ENCODE data around the gene AXIN2. TPM values are rescaled to one million over a fixed set of nuclear protein-coding genes. Genes with fewer than 3 reads are reported as not detected.
"Not testable (repeated sequence)": the region's sequence is repeated elsewhere in the genome, so short reads cannot be mapped to it uniquely, and the experiment has no call there.

AXIN2 gene
- total RNA-seq, 1 donor: under 0.01 TPM

- DNase-seq (ENCODE audit: low read depth in 2 of 3, low spot score in 2 of 3): no peak
Measured at GRCh38 chr17:65523853-65524664, 37.4 kb downstream of the AXIN2 start.

- no peak for DNase-seq (ENCODE audit: low read depth in 2 of 3, low spot score in 2 of 3)
Measured at GRCh38 chr17:65523411-65523810, 38.0 kb downstream of the AXIN2 start.

- DNase-seq (ENCODE audit: low read depth in 2 of 3, low spot score in 2 of 3): no peak
Measured at GRCh38 chr17:65522751-65523404, 38.6 kb downstream of the AXIN2 start.

- no peak for DNase-seq (ENCODE audit: low read depth in 2 of 3, low spot score in 2 of 3)
Measured at GRCh38 chr17:65519462-65519861, 42.0 kb downstream of the AXIN2 start.

GRCh38 chr17:65518256-65518655, 43.2 kb downstream of the AXIN2 start:
- DNase-seq (ENCODE audit: low read depth in 2 of 3, low spot score in 2 of 3): no peak

GRCh38 chr17:65515959-65516948, 45.2 kb downstream of the AXIN2 start:
- no peak for DNase-seq (ENCODE audit: low read depth in 2 of 3, low spot score in 2 of 3)

- no peak for DNase-seq (ENCODE audit: low read depth in 2 of 3, low spot score in 2 of 3)
Measured at GRCh38 chr17:65515512-65515911, 45.9 kb downstream of the AXIN2 start.

- DNase-seq (ENCODE audit: low read depth in 2 of 3, low spot score in 2 of 3): no peak
Measured at GRCh38 chr17:65514541-65514940, 46.9 kb downstream of the AXIN2 start.

- DNase-seq (ENCODE audit: low read depth in 2 of 3, low spot score in 2 of 3): no peak
Measured at GRCh38 chr17:65514082-65514481, 47.4 kb downstream of the AXIN2 start.

GRCh38 chr17:65511316-65511715, 50.1 kb downstream of the AXIN2 start:
- DNase-seq (ENCODE audit: low read depth in 2 of 3, low spot score in 2 of 3): no peak

GRCh38 chr17:65509032-65509431, 52.4 kb downstream of the AXIN2 start:
- DNase-seq (ENCODE audit: low read depth in 2 of 3, low spot score in 2 of 3): no peak

GRCh38 chr17:65504673-65505072, 56.8 kb downstream of the AXIN2 start:
- DNase-seq (ENCODE audit: low read depth in 2 of 3, low spot score in 2 of 3): not testable (repeated sequence)

GRCh38 chr17:65504141-65504540, 57.3 kb downstream of the AXIN2 start:
- no peak for DNase-seq (ENCODE audit: low read depth in 2 of 3, low spot score in 2 of 3)

GRCh38 chr17:65503557-65503956, 57.9 kb downstream of the AXIN2 start:
- no peak for DNase-seq (ENCODE audit: low read depth in 2 of 3, low spot score in 2 of 3)

GRCh38 chr17:65498816-65499215, 62.6 kb downstream of the AXIN2 start:
- no peak for DNase-seq (ENCODE audit: low read depth in 2 of 3, low spot score in 2 of 3)

- DNase-seq (ENCODE audit: low read depth in 2 of 3, low spot score in 2 of 3): no peak
Measured at GRCh38 chr17:65496801-65497200, 64.6 kb downstream of the AXIN2 start.

- no peak for DNase-seq (ENCODE audit: low read depth in 2 of 3, low spot score in 2 of 3)
Measured at GRCh38 chr17:65495122-65496055, 66.1 kb downstream of the AXIN2 start.

- DNase-seq (ENCODE audit: low read depth in 2 of 3, low spot score in 2 of 3): no peak
Measured at GRCh38 chr17:65489413-65490155, 71.9 kb downstream of the AXIN2 start.

- DNase-seq (ENCODE audit: low read depth in 2 of 3, low spot score in 2 of 3): no peak
Measured at GRCh38 chr17:65488665-65489064, 72.8 kb downstream of the AXIN2 start.
